Panc1 (cell line): Measurements from ENCODE around the gene FAM110A.

Source experiments
- POLR2AphosphoS5 ChIP-seq: IDR thresholded peaks from 2 replicates; pipeline ENCODE4 v1.6.1; 2012; ENCODE audit warnings: mild to moderate bottlenecking, low read depth, low read length, moderate library complexity
- TF ChIP-seq, protein P1 (sequence below), 2 experiments: IDR thresholded peaks; 2 replicates each; pipeline ENCODE4 v1.6.1; 2011 to 2012; ENCODE audit warnings: low read depth in 2 of 2, control low read depth in 1 of 2, low read length in 1 of 2, mild to moderate bottlenecking in 1 of 2, moderate library complexity in 1 of 2; ENCODE audit not compliant: insufficient read depth in 1 of 2
- TF ChIP-seq, protein P2 (sequence below): fragments of 450-650 bp; IDR thresholded peaks from 2 replicates; pipeline ENCODE4 v1.5.1; 2017; ENCODE audit warnings: mild to moderate bottlenecking

DNA sequence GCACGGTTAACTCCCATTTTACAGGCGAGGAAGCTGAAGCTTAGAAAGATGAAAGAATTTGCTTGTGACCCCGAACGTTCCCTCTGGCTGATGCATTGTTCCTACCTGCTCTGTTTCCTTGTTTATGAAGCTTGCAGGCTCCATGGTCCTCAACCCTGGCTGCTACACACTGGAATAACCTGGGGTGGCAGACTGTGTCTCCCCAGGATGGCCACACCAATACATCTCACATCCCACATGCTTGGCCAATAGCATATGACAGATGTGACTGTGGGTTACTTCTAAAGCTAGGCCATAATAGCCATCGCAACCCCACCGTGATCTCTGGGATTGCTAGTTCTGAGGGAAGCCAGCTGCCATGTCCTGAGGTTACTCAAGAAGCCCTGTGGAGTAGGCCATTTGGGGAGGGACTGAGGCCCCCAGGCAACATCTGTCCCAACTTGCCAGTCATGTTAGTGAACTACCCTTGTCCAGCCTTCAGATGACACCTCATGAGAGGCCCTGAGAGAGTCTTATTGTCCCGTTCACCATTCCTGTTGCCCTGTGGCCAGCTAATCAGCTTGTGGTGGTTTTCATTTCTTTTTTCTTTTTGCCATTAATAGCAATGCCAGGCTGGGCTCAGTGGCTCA, 6.7 kb upstream of the FAM110A start:
- TF ChIP-seq, protein P1, sequence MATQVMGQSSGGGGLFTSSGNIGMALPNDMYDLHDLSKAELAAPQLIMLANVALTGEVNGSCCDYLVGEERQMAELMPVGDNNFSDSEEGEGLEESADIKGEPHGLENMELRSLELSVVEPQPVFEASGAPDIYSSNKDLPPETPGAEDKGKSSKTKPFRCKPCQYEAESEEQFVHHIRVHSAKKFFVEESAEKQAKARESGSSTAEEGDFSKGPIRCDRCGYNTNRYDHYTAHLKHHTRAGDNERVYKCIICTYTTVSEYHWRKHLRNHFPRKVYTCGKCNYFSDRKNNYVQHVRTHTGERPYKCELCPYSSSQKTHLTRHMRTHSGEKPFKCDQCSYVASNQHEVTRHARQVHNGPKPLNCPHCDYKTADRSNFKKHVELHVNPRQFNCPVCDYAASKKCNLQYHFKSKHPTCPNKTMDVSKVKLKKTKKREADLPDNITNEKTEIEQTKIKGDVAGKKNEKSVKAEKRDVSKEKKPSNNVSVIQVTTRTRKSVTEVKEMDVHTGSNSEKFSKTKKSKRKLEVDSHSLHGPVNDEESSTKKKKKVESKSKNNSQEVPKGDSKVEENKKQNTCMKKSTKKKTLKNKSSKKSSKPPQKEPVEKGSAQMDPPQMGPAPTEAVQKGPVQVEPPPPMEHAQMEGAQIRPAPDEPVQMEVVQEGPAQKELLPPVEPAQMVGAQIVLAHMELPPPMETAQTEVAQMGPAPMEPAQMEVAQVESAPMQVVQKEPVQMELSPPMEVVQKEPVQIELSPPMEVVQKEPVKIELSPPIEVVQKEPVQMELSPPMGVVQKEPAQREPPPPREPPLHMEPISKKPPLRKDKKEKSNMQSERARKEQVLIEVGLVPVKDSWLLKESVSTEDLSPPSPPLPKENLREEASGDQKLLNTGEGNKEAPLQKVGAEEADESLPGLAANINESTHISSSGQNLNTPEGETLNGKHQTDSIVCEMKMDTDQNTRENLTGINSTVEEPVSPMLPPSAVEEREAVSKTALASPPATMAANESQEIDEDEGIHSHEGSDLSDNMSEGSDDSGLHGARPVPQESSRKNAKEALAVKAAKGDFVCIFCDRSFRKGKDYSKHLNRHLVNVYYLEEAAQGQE (IDR thresholded peaks at IDR 0.05; ENCODE audit: insufficient read depth in 1 of 2, low read depth in 2 of 2, low read length in 1 of 2), result no peak
- TF ChIP-seq, protein P2, sequence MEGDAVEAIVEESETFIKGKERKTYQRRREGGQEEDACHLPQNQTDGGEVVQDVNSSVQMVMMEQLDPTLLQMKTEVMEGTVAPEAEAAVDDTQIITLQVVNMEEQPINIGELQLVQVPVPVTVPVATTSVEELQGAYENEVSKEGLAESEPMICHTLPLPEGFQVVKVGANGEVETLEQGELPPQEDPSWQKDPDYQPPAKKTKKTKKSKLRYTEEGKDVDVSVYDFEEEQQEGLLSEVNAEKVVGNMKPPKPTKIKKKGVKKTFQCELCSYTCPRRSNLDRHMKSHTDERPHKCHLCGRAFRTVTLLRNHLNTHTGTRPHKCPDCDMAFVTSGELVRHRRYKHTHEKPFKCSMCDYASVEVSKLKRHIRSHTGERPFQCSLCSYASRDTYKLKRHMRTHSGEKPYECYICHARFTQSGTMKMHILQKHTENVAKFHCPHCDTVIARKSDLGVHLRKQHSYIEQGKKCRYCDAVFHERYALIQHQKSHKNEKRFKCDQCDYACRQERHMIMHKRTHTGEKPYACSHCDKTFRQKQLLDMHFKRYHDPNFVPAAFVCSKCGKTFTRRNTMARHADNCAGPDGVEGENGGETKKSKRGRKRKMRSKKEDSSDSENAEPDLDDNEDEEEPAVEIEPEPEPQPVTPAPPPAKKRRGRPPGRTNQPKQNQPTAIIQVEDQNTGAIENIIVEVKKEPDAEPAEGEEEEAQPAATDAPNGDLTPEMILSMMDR, result no peak
- no peak for TF ChIP-seq POLR2AphosphoS5
